Esophagus mucosa (tissue), 1 donor: ENCODE data around the gene BSX. TPM values are rescaled to one million over a fixed set of nuclear protein-coding genes. Genes with fewer than 3 reads are reported as not detected.

ENCODE experiments used
- ATAC-seq: fragments of 200-7000 bp; cut with Tn5 transposase; one replicate; pipeline ENCODE4 v1.9.1; 2020
- total RNA-seq: library from RNA; stranded (reverse); gene quantifications from one replicate; pipeline ENCODE4 v1.2.4, GENCODE V29; 2023
- donor health status: DM: yes; HTN: yes; CAD: no.

BSX gene
- total RNA-seq = not detected

- ATAC-seq = peak; percentile 83
Measured at GRCh38 chr11:122981388-122982264, at the start of gene BSX. BSX (minus strand) TSS chr11:122981834; CDS start chr11:122981671, 163 bp downstream.

DNA sequence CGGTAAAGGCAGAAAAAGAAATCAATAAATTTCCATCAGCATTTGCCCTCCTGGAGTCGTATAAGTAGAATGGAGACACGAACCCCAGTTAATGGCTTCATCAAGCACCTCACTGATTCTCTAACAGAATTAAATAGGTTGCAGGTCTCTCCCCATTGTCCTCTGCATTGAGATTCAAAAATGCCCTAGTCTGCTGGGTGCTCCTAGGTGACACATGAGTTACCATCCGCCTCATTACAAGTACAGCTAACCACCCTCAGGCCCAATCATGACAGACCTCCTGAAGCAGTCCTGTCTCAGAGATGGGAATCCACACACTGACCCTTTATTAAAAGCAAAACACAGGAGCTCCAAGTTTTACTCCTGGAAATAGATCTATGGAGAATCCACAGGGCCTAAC is 48.9 kb upstream of the BSX start:
- ATAC-seq = no peak

- peak; percentile 31 for ATAC-seq
Measured at GRCh38 chr11:123020968-123021367, 39.3 kb upstream of the BSX start.

DNA sequence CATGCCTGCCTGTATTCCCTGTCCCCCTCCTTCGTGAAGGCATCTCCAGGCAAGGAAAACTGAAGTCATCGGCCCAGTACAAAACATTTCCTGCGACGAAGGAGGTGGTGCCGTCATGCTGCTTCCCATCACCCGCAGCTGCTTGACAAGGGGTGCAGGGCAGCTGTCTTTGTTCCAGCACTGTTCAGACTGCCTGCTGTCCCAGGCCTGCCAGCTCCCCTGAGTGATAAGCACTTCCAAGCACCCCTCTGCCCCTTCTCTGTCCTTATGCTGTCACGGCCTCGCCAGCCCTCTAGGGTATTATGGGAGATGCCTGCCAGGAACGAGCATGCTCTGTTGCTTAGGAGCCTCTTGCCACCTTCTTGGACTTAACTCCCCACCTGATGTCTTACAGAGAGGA is 37.1 kb upstream of the BSX start:
- no peak for ATAC-seq

GRCh38 chr11:123011510-123011909 is 29.9 kb upstream of the BSX start:
- no peak for ATAC-seq

GRCh38 chr11:123006860-123007542 is 25.4 kb upstream of the BSX start:
- ATAC-seq = no peak

DNA sequence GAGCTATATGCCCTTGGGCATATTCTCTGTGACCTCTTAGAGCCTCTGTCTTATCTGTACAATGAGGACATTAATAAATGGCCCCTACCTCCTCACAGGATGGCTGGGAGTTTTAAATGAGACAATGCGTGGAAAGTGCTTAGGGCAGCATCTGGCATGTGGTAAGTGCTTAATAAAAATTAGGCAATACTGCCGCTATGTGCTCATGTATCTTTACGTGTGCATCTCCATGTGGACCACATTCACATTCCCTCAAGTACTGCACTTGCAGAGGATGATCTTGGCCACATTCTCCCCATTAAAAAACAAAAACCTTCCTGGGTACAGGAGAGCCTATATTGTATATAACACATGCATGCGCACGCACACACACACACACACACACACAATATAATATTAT is 19.1 kb upstream of the BSX start:
- no peak for ATAC-seq

GRCh38 chr11:122998727-122999366 is 17.2 kb upstream of the BSX start:
- ATAC-seq = no peak

- ATAC-seq = no peak
Measured at GRCh38 chr11:122995526-122995925, 13.9 kb upstream of the BSX start.

DNA sequence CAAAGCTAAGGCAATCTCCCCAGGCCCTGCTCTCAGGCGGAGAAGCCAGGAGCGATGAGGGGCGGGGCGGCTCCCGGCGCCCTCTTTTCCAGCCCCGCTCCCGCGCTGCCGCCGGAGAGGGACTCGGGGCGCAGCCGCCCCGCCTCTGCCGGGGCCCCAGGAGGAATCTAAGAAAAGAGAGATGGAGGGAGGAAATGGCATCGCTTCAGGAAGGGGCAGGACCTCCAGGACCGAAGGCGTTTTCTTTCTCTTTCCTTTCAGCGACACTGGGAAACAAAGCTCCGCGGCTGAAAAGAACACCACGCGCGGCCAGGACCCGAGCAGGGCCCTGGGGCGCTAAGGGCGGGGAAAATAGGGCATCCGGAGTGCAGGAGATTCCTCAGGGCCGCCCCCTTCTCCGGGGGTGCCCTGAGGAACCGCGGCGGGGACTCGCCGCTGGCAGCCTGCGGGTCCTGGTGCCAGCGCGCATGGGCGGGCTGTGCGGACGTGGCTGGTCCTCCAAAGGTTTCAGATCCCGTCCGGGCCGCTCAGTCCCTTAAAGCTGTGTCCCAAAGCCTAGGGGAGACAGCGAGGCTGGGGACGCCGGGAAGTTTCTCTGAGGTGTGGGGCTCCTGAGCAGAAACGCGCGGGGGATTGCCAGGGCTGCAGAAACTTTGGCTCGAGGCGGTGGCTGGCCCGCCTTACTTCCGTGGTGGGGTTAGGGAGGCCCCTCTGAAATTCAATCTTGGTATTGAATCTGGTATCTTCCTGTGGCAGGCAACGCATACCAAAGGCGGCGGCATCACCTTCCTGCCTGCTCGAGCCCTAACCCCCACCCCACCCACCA is 2.8 kb upstream of the BSX start:
- ATAC-seq = no peak

- no peak for ATAC-seq
Measured at GRCh38 chr11:122983438-122984185, 2.0 kb upstream of the BSX start.

DNA sequence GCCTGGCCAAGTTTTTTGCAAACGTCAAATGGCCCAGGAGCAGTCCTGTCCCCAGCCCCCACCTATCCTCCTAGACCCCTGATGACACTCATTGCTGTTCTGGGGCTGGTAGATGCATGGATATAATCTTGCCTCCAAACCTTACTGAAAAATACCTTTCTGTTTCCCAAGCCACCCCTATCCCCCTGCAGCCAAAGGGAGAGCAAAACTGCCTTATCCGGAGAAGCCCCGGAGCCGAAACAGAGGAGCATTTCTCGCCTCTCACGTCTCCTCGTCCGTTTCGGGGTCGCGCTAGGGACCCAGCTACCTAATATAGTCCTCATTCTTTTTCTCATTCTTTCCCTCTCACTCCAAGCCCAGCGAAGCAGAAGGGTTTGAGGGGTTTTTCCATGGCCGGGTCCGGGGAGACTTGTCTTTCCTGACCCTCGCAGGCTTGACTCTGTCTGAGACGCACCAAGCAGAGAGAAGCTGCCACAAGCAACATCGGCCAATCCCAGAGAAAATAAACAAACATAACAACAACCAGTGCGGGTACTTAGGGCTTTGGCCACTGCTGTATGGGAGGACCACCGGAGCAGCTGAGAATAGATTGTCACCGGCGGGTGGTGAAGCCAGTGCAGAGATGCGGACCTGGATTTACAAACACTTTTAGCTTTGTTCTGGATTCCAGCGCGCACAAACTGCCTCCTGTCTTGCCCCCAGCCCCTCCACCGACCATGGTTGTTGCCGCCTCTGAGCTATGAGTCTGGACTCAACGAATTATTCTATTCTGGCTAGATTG is 1.6 kb downstream of the BSX start:
- ATAC-seq = no peak

DNA sequence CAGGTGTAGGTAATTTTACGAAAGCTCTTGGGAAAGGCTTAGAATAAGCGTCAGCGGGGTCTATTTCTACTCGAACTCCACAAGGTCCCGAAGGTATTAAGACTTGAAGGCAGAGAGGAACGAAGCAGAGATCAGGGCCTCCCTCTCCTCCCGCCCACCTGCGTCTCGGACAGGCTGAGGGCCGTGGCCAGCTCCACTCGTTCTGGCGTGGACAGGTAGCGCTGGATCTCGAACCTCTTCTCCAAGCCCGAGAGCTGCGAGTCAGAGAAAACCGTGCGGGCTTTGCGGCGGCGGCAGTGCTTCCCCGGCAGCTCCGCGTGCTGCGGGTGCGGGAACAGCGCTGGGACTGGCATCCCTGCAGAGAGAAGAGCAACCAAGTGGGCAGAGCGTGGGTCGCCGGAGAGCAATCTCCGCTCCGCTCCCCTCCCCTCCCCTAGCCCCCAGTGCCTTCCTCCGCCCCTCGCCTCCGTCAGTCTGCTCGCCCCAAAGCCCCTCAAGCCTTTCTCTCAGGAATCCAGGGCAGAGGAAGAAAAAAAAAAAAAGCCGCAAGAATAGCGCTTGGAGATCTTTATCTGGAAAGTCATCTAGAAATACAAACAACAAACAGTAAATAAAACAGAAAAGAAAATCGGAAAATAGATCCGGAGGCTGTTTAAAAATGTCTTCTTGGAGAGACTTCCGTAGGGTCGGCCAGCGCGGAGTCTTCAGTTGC is 2.4 kb downstream of the BSX start:
- no peak for ATAC-seq

DNA sequence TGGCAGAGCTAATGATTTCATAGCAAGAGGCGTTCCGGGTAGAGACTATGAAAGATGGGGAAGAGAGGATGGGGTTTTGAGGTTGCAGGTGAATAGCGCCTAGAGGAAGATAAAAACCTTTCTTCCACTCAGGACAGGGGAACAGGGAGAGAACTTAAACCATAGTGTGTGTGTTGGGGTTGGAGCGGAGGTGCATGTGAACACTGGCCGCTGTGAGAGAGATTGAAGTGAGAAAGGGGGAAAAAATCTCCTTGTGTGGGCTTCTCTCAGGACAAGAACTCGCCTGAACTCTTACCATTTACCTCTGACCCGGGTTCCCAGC is 3.4 kb downstream of the BSX start:
- no peak for ATAC-seq

DNA sequence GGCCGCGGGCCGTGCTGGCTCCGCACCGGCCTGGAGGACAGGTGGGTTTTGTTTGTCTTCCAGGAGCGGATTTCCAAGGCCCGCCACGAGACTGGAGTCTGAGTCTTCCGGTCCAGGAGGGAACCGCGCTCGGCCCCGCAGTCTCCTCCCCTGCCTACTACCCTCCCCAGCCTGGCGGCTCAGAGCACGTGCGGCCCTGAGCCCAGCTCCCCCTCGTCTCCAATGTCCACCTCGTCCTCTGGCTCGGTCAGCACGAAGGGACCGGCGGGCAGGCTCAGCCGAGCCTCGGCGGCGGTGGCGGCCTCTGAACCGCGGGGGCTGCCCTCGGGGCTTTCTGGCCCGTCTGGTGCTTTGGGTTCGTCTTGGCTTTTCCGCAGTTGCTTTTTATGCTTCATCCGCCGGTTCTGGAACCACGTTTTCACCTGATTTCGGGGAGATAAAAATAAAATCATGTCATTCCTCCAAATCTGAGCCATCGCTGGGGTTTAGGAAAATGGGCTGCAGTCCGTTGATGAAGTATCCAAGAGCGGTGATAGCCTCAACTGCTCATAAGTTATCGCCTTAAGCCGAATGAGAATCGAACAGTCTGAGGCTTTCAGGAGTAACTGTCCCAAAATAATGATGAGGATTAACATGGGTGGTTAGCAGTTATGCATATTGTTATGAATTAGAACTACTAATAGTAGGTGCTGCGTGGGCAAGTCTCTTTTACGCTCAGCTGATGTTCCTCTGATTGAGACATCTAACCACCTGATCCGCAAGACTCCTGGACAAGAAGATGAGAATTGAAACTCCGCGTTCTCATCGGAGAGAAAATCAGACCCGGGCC is 4.0 kb downstream of the BSX start:
- ATAC-seq = no peak

DNA sequence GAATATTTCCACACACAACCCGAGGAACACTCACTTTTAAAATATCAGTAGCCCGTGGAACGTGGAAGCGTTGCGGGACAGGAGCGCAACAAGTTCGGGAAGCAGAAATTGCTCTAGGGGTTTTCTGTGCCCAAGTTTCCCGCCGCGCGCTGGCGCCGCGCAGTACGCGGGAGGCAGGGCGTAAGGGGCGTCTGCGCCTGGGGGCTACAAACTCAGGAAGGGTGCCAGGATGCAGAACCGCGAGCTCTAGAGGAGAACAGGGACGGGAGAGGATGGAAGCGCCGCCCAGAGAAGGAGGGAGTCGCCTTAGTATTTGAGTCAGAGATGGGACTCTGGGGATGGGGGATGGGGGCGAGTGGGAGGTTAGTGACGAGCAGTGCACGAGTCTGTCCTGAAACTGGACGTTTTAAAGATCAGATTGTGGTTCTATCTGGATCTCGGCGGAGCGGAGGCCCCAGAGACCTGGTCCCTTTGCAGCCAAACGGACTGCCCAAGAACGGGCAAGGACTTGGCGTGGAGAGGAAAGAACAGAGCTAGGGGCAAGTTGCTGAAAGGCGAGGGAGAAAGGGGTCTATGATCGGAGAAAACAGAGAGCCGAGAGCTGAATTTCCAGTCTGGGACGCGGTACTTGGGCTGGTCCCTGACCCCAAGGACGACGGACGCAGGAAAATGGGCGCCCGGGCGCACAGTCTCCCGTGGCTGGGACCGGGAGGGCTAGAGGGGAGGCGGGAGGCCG is 4.7 kb downstream of the BSX start:
- no peak for ATAC-seq

DNA sequence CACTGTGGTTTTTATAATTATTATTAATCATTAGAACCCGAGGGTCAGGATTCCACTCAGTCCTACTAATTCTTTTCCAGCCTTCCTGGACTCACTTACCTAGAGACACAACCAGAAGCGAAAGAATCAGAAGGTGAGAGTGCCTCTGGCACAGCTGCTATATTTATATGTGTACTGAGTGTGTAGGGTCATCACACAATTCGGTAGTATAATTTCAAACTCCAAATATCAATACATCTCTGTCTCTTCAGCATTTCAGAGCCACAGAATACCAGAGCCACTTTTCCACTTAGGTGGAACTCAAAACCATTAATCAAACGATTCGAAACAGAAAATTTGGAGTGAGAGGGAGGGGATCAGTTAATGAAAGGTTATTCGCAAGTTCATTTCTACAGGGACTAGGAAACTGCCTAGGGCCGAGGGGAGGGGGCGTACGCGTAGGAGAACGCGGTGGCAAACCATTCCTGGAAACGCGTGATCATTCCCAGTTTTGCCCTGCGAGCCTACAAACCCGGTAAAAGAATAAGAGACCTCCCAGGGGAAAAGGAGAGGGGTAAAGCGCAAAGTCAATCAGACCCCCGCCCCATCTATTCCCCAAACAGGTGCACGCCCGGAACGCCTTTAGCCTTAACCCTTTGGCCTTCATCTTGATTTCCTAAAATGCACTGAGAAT is 5.4 kb downstream of the BSX start:
- no peak for ATAC-seq

DNA sequence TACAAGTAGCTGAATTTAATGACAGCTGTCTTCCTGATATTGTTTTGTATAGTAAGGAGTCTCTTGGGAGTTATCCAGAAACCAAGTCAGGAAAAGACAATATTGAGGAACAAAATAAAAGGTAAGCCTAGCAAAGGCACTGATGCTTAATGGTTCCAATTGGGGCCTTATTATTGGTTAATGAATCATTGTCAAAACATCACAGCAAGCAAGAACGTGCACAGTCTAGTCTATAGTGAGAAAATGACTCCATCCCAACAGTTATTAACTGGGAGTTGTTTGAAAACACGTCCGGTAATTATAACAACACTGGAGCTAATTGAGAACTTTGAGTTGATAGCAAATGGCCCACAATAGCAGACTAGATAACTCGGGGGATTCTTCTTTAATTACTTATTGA is 17.7 kb downstream of the BSX start:
- no peak for ATAC-seq
